HL-60 (cell line): ENCODE results near the gene NTF3.

Experiments used
- CTCF ChIP-seq: IDR thresholded peaks from one replicate; pipeline ENCODE4 v1.5.1; 2011; ENCODE audit warnings: low read length, control low read depth, inconsistent platforms; ENCODE audit not compliant: insufficient read depth
- POLR2AphosphoS5 ChIP-seq: IDR thresholded peaks from 2 replicates; pipeline ENCODE4 v1.6.1; 2012; ENCODE audit warnings: low read depth
- REST ChIP-seq: IDR thresholded peaks from 2 replicates; pipeline ENCODE4 v1.6.1; 2012; ENCODE audit warnings: low read depth; ENCODE audit not compliant: insufficient replicate concordance
- SPI1 ChIP-seq: IDR thresholded peaks from 2 replicates; pipeline ENCODE4 v1.6.1; 2012; ENCODE audit warnings: low read depth, mild to moderate bottlenecking, borderline replicate concordance

GRCh38 chr12:5520037-5520436 is 88.1 kb downstream of the NTF3 start:
- TF ChIP-seq CTCF (no peak), SPI1 (no peak), REST (no peak), POLR2AphosphoS5 (no peak)
